Stimulated activated CD8-positive, alpha-beta memory T cell treated with anti-CD3 and anti-CD28 coated beads, Interleukin-2, amount 100 ng/mL, for 1 hour (primary cell): ENCODE data around the gene DPP6.

ENCODE experiments used
- DNase-seq, 2 donors: peaks; one replicate each; pipeline ENCODE4 v3.0.0-alpha.2; 2020; ENCODE audit warnings: low read depth in 2 of 2

Gene DPP6

DNA sequence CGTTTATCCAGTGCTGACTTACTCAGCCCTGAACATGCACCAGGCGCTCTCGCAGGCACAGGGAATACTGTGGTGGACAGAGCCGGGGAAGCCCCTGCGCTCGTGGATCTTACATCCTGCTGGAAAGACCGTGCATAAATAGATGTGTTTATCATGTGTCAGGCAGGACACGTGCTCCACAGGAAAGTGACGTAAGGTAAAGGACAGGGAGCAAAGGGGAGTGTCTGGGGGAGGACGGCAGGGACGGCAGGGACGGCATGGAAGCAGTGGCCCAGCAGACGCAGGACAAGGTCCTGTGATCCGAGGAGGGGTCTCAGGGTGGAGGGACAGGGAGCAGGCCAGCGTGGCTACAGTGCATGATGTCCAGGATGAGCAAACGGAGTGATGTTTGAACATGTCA, 540.2 kb downstream of the DPP6 start:
- DNase-seq: no peak

DNA sequence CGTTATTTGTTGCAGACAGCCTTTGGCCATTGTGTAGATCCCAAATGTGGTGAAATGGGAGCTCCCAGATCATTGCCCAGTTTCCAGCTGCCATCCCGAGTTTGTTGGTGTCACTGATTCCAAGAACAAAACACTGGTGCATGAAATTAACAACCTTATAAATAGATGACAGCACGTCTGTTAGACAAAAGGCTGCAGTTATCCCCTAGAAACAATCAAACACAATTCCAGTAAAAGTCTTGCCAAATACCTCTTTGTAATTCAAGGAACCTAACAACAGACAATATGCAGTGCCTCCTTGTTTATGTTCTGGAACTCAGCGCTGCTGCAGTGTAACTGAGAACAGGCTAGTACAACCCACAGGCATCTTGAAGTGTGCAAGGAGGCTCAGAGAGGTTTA, 546.2 kb downstream of the DPP6 start:
- no peak for DNase-seq

DNA sequence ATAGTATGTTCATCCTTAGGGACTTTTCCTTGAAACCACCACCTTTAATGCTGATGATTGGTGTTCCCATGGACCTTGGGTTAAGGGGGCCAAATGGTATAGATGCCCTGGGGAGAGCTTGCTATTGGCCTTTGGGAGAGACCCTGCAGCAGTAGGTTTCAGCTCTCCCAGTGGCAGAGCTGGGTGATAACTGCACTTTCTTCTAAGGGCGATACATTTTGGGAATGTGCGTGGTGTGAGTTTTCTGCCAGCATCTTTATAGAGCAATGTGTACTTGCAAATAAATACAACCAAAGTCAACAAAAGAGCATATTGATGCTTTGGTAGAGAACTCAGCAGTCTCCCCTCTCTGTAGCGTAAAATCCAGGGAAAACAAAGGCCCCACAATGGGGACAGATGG, 546.7 kb downstream of the DPP6 start:
- DNase-seq: no peak

DNA sequence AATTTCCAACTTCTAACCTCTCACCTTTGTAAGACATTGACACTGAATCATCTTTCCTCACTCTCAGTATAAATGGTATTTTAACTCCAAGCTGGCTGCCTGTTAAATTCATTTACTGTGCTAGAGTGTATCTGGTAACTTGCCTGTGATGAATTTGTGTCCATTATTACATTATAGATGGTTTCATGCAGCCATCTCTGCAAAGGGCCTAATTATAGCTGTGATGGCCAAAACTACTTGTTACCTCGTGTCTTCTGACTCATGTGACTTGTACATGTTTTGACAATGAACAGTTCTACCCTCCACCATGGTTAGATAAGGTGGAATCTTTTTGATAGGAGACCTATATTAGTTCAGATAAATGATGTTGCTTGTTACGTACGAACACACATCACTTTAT, 558.7 kb downstream of the DPP6 start:
- no peak for DNase-seq

DNA sequence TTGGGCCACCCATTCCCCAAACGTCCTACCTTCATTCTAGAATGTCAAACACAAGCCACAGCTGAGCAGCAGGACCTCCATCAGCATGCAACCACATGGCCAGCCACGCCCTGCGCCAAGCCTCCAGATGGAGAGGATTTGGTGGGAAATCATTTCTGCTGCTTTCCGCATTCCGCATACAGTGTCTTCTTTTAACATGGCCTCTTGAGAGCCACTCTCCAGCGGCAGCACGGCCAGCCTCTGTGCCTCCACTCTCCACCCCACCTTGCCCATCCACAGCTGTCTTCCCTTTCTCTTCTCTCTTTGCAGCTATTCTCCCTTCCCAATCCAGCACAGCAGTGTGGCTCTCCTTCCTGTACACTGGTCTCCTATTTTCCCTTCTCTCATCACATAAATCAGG, 561.6 kb downstream of the DPP6 start:
- DNase-seq: no peak

DNA sequence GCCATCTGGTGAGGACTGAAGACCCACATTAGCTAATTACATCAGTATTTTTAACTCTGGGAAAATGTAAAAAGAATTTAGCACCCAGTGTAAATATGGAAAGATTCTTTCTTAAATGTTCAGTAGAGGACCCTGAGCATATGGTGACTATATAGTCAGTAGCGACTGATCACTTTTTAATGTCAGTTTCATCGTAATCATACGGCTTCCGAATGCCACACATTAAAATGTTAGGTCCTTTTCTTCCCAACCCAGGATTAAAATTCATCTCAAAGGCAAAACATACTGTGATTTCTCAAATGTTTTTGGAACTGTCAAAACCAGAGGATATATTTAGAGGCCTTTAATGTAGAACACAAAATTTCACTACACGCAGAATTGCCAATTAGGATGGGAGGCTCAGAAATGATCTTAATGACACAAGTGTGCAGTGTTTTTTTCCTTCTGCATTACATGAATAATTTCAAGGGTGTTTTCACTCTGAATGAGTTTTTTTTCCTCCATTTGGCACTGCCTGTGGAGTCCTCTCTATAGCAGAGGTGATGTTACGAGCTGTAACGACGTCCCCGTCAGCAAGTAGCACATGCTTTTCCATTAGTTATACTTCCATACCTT, 568.0 kb downstream of the DPP6 start:
- DNase-seq: no peak

DNA sequence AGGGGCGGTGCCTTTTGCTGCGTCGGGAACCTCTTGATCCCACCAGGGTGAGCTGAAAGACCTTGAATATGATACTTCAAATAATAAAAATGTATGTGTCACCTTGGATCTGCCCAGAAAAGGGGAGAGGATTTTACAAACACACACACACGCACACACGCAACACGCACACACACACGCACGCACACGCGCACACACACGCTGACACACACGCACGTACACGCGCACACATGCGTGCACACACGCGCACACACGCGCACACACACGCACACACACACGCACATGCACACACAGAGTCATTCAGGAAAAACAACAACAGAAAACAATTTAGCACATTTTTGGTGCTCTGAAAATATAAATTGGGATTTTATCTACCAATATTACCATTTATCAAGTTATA, 571.2 kb downstream of the DPP6 start:
- no peak for DNase-seq

DNA sequence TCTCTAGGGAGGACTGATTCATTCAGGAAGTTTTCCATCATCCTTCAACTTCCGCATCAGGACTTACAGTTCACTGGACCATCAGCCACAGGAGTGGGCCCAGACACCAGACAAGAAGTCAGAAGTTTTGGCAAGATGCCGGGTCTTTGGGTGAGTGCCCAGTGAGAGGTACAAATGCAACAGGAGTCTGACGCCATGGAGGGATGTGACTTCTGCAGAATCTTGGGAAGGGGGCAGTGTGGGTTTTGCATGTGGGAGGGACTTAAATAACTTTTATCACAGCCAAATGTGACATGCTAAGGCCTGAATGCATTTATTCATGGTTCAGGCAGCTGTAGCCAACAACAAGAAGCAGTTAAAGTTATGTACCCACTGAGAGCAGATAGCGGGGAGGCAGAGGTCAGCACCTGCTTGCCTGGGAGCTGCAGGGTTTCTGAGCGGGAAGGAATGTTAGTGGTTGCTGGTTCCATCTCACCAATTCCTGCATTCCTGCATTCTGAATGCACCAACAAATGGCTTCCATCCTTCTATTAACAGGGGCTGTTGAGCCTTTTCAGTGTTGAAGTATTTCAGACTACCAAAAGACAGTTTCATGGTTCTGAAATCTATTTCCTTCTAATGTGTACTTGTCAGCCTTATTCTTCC, 575.6 kb downstream of the DPP6 start:
- no peak for DNase-seq

DNA sequence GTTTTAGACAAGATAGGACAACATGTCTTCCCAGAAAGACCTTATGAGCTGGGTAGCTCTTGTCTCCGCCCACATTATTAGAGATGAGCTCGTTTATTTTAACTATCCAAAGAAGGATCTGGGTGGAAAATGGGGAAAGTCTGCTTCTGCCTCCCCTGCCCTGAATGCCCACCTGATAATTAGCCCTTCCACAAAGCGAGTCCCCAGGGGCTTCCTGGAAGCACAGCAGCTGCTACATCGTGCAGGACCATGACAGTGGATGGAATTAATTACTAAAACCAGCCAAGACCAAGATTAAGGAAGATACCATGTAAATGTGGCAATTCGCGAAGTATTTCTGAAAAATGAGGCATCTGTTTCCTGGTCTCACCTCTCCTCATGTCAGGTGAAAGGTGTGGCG, 576.4 kb downstream of the DPP6 start:
- DNase-seq: no peak

DNA sequence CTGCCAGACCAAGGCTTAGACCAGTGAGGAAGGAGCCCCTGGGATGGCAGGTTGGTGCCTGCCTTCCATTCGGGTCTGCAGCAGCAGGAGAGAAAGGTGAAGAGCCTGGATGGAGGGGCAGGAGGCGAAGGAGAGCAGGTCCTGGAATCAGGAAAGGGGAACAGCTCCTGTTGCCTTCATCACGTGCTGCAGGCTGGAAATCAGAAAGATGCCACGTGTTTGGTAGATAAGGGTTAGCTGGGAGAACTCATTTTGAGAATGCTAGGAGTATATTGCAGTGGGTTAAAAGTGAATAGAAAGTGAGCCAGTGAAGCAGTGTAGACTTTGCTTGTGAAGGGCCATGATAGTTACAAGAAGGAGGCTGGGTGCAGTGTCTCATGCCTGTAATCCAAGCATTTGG, 579.0 kb downstream of the DPP6 start:
- no peak for DNase-seq

DNA sequence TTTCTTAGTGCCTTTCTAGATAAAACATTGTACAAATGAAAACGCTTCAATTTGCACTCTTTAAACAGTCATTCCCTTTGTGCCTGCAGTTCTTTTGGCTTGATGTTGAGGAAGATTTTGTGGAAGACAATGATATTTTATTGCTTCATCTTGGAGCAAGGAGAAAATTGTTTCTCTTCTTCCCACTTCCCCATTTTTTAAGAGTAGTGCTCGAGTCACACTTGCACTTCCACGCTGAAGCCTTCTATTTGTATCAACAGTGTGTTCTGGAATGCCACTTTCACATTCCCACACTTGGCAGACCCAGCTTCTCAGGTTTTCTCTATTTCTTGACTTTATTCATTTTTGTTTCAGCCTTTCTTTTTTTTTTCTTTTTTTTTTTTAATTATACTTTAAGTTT, 581.4 kb downstream of the DPP6 start:
- DNase-seq: no peak

DNA sequence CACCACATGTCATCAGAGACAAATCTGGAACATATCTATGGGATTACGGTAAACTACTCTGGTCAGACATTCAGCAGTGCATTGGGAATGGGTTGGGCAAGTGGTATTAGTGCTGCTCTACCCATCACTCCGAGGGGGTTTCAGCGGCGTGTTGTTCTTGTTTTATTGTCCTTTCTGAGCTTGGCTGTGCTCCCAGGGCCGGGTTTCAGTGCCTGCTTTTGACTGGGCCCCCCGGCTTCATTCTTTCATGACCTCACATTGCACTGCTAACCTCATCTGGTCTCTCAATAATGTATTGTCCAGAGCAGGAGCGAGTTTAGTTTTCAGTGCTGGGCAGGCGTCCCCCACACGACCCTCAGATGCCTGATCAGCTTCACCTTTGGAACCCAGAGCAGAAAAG, 586.1 kb downstream of the DPP6 start:
- DNase-seq: no peak

DNA sequence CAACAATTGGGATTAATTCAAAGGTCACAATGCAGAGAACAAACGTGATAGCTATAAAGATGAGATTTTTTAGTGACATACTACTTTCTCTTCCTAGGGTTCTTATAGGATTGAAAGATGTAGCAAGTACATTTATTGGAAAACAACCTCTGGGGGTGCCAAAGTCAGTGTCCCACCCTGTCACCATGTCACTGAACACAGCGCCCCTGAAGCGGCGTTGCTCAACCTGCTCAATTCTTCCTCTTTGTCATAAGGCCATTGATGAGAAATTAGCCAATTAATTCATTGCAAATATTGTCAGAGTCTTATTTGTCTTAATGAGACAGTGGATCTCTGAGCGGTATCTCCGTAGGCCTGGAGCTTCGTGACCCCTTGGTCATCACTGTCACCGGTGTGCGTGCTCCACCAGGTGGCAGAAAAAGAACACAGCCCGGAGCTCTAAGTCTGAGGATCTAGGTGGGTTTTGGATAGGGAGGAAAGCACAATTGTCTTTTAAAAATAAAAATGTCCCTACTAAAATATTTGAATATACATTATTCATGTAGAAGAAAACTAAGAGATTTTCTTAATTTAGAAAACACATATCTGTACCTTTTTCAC, 588.2 kb downstream of the DPP6 start:
- no peak for DNase-seq

DNA sequence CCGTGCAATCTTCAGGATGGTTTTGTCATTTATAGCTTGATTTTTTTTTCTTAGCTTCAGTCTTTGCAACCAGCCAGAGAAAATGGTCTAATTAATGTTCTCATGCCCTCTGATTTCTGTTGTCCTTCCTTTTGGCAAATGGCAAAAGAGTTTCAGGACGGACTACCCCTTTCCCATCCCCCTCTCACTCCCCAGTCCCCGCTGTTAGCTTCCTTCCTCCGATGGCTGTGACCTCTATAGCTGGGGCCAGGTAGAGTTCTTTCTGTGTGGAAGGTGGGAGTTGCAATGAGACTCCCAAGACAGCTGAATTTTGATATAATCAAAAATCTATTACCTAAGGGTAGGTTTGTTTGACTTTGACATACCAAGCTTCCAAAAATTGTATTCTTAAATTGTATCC, 588.7 kb downstream of the DPP6 start:
- no peak for DNase-seq

DNA sequence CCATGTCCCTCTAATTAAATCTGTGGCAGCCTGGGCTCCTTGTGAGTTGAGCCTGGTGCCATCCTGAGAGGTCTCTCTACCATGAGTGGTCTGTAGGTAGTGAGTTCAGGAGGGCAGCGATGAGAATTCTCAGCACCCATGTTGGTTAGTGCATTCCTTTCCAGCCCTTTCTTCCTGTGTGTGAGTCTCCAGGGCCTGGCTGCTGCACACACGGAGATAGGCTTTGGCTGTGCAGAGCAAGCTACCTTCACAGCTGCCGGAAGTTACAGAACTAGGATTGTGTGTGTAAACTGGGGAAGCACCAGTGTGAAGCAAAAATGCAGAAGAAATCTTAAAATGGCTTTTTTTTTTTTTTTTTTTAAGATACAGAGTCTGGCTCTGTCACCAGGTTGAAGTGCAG, 592.2 kb downstream of the DPP6 start:
- no peak for DNase-seq

DNA sequence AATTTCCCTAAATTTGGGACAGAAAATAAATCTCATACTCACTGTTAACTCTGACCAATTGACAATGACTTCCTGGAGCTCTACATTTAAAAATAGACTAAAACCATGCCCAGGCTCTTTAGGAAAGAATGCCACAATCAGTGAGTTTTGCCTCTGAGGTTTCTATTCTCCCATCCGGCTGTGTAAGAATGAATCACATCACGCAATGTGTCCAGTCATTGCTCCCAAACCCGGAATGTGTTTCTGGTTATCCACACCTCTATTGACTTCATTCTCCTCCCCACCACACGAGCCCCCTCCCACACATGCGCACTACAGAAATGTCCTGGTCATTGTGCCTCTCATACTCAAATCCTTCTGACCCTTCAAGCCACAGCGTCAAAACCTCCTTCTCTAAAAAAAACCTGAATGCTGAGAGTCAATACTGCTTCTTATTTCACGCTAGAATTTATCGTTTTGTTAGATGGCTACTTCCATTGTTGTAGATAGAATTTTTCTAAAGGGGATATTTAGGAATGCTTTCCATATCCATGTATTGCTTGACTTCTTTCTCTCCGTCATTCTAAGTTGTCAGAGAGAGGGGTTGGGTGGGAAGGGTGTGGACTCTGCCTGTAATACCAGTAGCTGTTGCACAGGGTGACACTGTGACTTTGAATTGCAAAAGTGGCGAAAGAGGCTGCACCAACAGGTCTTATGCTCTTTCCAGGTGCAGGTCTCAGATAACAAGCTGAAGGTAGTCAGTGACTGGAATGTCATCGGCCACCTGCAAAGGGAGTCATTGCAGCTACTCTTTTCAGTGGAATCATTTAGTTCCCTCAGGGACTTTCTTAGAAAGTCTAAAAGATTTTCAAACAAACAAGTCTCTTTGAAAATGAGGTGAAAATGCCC, 594.2 kb downstream of the DPP6 start:
- DNase-seq: no peak

DNA sequence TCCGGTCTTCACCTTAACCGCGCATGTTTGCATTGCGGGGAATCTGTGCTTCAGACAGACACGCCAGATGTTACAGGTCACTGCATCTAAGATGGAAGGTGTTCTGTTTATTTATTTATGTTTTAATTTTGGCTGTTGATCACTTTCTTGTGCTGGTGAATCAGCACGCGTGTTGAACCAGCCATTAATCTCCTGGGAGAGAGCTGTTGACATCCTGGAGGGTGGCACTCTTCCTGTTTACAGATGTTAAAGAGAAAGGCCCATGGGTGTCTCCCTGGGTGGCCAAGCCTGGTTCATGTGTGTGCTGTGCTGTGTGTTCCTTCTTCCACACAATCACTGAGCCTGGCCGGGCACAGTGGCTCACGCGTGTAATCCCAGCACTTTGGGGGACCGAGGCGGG, 595.4 kb downstream of the DPP6 start:
- no peak for DNase-seq

DNA sequence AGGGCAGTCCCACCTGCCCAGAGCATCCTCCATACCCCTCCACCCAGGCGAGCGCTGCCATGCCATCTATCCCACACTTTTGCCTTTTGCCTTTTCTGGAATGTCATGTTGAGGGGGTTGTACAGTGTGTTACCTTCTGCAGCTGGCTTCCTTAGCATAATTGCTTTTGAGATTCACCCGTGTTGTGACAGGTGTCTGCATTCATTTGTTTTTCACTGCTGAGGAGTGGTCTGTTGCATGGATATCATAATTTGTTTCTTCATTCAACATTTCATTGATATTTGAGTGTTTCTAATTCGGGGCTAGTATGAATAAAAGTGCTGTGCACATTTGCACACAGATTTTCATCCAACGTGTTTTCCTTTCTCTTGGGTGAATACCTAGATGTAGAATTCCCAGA, 596.8 kb downstream of the DPP6 start:
- no peak for DNase-seq

DNA sequence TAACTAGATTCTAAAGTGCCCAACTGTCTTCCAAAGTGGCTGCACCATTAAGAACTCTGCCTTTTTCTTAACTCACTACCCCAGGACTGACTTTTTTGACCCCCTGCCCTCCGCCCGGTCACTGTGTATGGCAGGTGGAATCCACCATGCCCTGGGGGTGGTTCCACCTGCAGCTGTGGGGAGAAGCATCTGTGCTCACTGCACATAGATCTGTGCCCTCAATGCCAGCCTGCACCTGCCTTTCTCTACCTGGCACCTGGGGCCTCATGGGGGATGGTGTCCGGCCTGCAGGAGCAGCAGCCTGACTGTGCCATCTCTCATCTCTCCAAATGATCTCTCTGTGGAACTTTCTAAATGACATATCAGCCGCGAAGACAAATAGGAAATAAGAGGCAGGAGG, 597.2 kb downstream of the DPP6 start:
- no peak for DNase-seq

DNA sequence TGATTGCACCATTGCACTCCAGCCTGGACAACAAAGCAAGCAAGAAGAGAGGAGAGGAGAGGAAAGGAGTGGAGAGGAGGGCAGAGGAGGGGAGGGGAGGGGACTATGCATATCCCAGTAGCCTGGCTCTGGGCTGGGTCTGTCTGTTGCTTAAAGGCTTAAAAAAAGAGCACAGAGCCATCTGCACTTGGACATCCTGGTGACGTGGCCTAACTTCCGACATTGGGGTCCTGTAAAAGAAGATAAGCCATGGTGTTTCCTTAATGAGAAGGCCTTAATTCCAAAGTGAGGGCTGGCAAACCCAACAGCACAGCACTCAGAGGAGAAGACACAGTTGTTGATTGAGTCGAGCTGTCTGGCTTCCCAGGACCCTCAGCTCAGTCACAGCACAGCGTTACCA, 598.1 kb downstream of the DPP6 start:
- DNase-seq: no peak

DNA sequence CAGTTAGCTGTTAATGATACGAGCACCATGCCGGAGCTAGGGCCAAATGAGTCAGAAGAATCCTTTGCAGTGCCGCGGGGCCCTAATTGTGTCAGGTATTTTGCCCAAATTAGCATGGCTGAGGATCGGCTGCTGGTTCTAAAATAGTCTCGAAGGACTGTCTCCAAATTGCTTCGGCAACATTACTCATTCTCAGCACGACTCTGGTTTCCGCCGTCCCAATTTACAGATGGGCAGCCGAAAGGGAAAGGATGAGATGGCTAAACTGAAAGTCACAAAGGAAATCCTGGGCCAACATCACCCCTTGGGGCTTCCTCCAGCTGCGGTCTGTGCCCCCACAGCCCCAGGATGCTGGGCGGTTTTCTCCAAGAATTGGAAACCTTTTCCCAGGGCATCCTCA, 599.3 kb downstream of the DPP6 start:
- no peak for DNase-seq

DNA sequence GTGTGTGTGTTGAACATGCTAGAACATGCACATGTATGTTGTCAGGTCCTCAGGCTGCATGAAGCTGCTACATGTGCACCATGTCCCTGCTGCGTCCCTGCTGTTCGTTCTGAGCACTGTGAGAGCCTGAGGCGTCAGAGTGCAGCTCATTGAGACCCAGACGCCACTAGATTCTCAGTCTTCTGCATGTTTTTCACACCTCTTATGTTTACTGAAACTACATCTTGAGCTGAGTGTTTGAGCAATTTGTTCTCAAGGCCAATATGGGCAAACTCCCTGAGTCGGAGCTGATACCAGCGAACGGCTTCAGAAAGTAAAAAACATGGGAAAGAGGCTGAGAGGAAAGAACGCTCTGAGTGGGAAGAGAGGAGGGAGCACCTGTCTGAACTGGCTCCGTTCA, 600.4 kb downstream of the DPP6 start:
- DNase-seq: no peak

DNA sequence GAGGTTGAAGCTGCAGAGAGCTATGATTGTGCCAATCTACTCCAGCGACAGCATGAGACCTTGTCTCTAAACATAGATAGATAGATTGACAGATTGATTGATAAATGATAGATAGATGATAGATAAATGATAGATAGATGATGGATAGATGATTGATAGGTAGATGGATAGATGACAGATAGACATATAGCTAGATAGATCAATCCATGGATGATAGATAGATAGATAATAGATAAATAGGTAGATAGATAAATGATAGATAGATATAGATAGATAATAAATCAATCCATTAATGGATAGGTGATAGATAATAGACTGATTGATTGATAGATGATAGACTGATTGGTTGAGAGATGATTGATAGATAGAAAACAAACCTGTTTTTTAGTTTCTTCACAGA, 601.1 kb downstream of the DPP6 start:
- DNase-seq: no peak
